Natural killer cell (primary cell): Measurements from ENCODE around the gene ASB4. TPM values are rescaled to one million over a fixed set of nuclear protein-coding genes. Genes with fewer than 3 reads are reported as not detected.
A peak's percentile ranks its signal among the peaks of the same experiment; 100 is the strongest.

ENCODE experiments used
- ATAC-seq, 3 donors: fragments of 150-1000 bp in 2 of 3; fragments of 200-7000 bp in 1 of 3; cut with Tn5 transposase; 1 replicate in 1 of 3; 2 replicates in 2 of 3; pipeline ENCODE4 v1.10.0; 2021; ENCODE audit warnings: mild to moderate bottlenecking in 2 of 3, moderate library complexity in 2 of 3
- DNase-seq, 2 donors: peaks; one replicate each; pipeline versions ENCODE4 v3.0.0 to v3.0.0-alpha.2; 2013 to 2021; ENCODE audit warnings: mixed read lengths in 1 of 2
- H3K27ac ChIP-seq: one replicate; pipeline ENCODE4 v1.5.1; 2013; ENCODE audit warnings: mild to moderate bottlenecking, low read length
- H3K27me3 ChIP-seq: one replicate; pipeline ENCODE4 v1.6.1; 2013; ENCODE audit warnings: low read length; ENCODE audit not compliant: control insufficient read depth, insufficient read depth
- H3K36me3 ChIP-seq: one replicate; pipeline ENCODE4 v1.6.1; 2013; ENCODE audit warnings: low read length; ENCODE audit not compliant: control insufficient read depth, insufficient read depth
- H3K4me1 ChIP-seq: one replicate; pipeline ENCODE4 v1.6.1; 2013; ENCODE audit warnings: low read length; ENCODE audit not compliant: control insufficient read depth, insufficient read depth
- H3K4me3 ChIP-seq: one replicate; pipeline ENCODE4 v1.5.1; 2013; ENCODE audit warnings: low read length
- H3K9me3 ChIP-seq: one replicate; pipeline ENCODE4 v1.6.1; 2013; ENCODE audit warnings: low read length; ENCODE audit not compliant: control insufficient read depth, insufficient read depth
- H3K27ac Mint-ChIP-seq, 2 donors: one replicate each; pipeline ENCODE4 v1.8.0; 2022; ENCODE audit warnings: mild to moderate bottlenecking in 2 of 2, mixed read lengths in 2 of 2, moderate library complexity in 1 of 2
- H3K27me3 Mint-ChIP-seq, 2 donors: one replicate each; pipeline ENCODE4 v1.8.0; 2022; ENCODE audit warnings: low read depth in 2 of 2, mixed read lengths in 2 of 2
- H3K36me3 Mint-ChIP-seq: one replicate; pipeline ENCODE4 v1.8.0; 2022; ENCODE audit warnings: mixed read lengths
- H3K4me1 Mint-ChIP-seq, 2 donors: one replicate each; pipeline ENCODE4 v1.8.0; 2022; ENCODE audit warnings: mixed read lengths in 2 of 2
- H3K4me3 Mint-ChIP-seq: one replicate; pipeline ENCODE4 v1.8.0; 2022; ENCODE audit warnings: mild to moderate bottlenecking, moderate library complexity, mixed read lengths
- H3K9me3 Mint-ChIP-seq, 2 donors: one replicate each; pipeline ENCODE4 v1.8.0; 2022; ENCODE audit warnings: mixed read lengths in 2 of 2
- WGBS: methylation state at CpG from one replicate; pipeline ENCODE4 v1.1.7; 2013; ENCODE audit warnings: missing lambda C conversion rate; ENCODE audit not compliant: insufficient coverage; 5-methylcytosine and 5-hydroxymethylcytosine counted together
- intact Hi-C: fragments of 100-400 bp; cut with micrococcal nuclease; formaldehyde crosslinking; loops from one replicate; pipeline ENCODE4 v1.14.2; 2022
- total RNA-seq, 4 donors: library from RNA; stranded (reverse); fragments of 120-200 nt in 1 of 4; gene quantifications; one replicate each; pipeline versions ENCODE4 v1.2.3 to v1.2.4, GENCODE V29; 2013 to 2022
- TF ChIP-seq, protein P1 (sequence below): fragments of 200-600 bp; IDR thresholded peaks from one replicate; pipeline ENCODE4 v1.8.0; 2022; ENCODE audit warnings: antibody characterized with exemption

ASB4 gene
- total RNA-seq, 3 donors from 2014 or later (not counting 1 experiment from before 2014, with no cell fraction given) = not detected

DNA sequence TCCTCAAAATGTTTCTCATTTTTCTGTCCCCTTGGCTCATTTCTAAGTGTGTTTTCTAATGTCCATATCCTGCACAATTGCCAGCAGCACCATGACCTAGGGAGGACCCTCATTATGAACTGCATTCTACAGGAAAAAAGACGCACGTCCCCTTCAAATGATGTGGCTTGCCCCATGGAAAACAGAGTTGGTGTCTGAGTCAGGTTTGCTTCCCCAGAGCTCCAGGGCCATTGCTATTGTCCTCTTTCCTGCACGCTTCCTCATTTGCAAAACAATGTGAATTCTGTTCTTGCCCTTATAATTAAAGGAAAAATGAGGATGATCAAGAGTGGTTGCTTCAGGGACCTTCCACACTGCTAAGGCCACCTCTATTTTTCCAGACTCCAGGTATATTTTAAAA is 14.7 kb upstream of the ASB4 start:
- no peaks in the 10 kb centered on the region for H3K27me3 ChIP-seq
- ATAC-seq (no peak), DNase-seq (no peak)
- Mint-ChIP-seq H3K4me3 (no peak overlapping the region), H3K36me3 (no peaks in the 10 kb centered on the region), H3K27me3 (no peaks in the 10 kb centered on the region), H3K27ac (peak overlapping the region; percentile 30 to 38), H3K4me1 (peaks cover 9 to 15% of the 10 kb centered on the region in 2 donors), H3K9me3 (no peaks in the 10 kb centered on the region)
- H3K27ac ChIP-seq = no peak overlapping the region
- WGBS = 100% methylated on average over 3 of the region's 3 CpGs
- H3K4me1 ChIP-seq = peaks cover 3% of the 10 kb centered on the region
- H3K9me3 ChIP-seq = no peaks in the 10 kb centered on the region
- intact Hi-C loops = no loop called here
- no peaks in the 10 kb centered on the region for H3K36me3 ChIP-seq
- TF ChIP-seq, protein P1, sequence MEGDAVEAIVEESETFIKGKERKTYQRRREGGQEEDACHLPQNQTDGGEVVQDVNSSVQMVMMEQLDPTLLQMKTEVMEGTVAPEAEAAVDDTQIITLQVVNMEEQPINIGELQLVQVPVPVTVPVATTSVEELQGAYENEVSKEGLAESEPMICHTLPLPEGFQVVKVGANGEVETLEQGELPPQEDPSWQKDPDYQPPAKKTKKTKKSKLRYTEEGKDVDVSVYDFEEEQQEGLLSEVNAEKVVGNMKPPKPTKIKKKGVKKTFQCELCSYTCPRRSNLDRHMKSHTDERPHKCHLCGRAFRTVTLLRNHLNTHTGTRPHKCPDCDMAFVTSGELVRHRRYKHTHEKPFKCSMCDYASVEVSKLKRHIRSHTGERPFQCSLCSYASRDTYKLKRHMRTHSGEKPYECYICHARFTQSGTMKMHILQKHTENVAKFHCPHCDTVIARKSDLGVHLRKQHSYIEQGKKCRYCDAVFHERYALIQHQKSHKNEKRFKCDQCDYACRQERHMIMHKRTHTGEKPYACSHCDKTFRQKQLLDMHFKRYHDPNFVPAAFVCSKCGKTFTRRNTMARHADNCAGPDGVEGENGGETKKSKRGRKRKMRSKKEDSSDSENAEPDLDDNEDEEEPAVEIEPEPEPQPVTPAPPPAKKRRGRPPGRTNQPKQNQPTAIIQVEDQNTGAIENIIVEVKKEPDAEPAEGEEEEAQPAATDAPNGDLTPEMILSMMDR = no peak
- no peak overlapping the region for H3K4me3 ChIP-seq

DNA sequence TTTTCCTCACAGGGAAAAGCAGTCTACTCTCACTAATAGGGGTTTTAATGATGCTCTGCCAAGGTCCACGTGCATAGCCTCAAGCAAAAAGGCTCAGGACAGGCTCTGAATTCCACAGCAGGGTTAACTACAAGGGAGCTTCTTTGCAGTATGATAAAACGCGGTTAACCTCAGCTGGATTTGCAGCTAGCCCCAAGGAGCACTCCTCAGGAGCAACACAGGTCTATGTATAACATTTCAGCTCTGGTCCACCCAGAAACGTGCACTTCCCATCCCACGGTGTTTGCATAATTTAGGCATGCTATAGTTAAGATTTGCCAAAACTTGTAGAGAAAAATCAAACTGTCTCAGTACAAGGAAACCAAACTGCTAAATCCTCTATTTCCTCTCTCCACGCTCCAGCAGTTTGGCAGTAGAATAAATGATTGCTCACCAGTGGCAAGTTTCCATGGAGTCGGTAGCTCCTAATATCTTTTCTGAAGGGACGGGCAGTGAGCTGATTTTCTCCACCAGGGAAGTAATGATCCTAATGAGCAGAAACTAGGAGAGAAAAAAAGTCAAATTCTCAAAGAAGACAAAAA is 13.1 kb upstream of the ASB4 start:
- no peak for ATAC-seq
- intact Hi-C loops = no loop called here
- no peaks in the 10 kb centered on the region for H3K9me3 ChIP-seq
- peaks cover 8% of the 10 kb centered on the region for H3K4me1 ChIP-seq
- H3K27ac ChIP-seq = no peak overlapping the region
- H3K27me3 ChIP-seq = no peaks in the 10 kb centered on the region
- no peak overlapping the region for H3K4me3 Mint-ChIP-seq
- no peak for DNase-seq
- TF ChIP-seq, protein P1 = no peak
- H3K9me3 Mint-ChIP-seq = no peaks in the 10 kb centered on the region
- H3K27me3 Mint-ChIP-seq = no peaks in the 10 kb centered on the region
- no peaks in the 10 kb centered on the region for H3K36me3 ChIP-seq
- H3K36me3 Mint-ChIP-seq = no peaks in the 10 kb centered on the region
- H3K4me1 Mint-ChIP-seq = peaks cover 20 to 21% of the 10 kb centered on the region in 2 donors
- H3K4me3 ChIP-seq = no peak overlapping the region
- H3K27ac Mint-ChIP-seq = no peak overlapping the region
- 78% methylated on average over 8 of the region's 8 CpGs for WGBS

DNA sequence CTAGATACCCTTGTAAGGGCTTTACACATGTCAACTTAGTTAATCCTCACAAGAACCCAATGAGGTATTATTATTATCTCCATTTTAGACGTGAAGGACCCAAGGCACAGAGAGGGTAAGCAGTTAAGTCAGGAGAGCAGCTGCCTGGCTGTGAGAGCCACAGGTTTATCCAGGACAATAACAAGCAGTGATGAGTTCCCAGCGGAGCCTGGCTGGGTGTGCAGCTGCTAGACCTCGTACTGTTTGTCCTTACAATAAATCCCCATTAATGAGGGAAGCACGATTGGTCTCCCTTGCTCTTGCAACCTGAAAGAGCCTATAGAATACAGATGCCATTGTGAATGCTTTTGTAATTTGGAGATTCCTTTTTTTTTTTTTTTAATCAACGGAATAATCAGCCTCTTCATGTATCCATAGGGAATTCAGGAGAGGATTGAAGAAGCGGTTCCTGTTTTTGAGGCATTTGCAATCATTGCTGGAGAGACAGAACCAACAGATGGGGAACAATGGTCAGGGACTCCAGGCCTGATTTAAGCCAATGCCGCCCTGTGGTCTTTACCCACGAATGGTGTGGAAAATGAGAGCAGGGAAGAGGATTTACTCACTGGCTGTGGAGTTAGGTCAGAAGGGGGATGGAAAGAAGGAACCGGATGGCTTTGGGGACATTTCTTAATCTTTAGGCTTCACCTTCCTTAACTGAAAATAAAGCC is 12.3 kb upstream of the ASB4 start:
- TF ChIP-seq, protein P1 = no peak
- no peak overlapping the region for H3K27ac Mint-ChIP-seq
- no peaks in the 10 kb centered on the region for H3K36me3 Mint-ChIP-seq
- H3K27me3 ChIP-seq = no peaks in the 10 kb centered on the region
- no peak overlapping the region for H3K27ac ChIP-seq
- H3K4me1 Mint-ChIP-seq = peaks cover 20 to 21% of the 10 kb centered on the region in 2 donors
- H3K4me3 Mint-ChIP-seq = no peak overlapping the region
- H3K4me1 ChIP-seq = peaks cover 8% of the 10 kb centered on the region
- H3K36me3 ChIP-seq = no peaks in the 10 kb centered on the region
- 89% methylated on average over 8 of the region's 9 CpGs for WGBS
- ATAC-seq (no peak), DNase-seq (no peak)
- H3K4me3 ChIP-seq = no peak overlapping the region
- no peaks in the 10 kb centered on the region for H3K27me3 Mint-ChIP-seq
- intact Hi-C loops = no loop called here
- no peaks in the 10 kb centered on the region for H3K9me3 Mint-ChIP-seq
- no peaks in the 10 kb centered on the region for H3K9me3 ChIP-seq
